Fibroblast of mammary gland (primary cell): ENCODE measurements around the gene SLC7A7.
"Not testable (repeated sequence)": the region's sequence is repeated elsewhere in the genome, so short reads cannot be mapped to it uniquely, and the experiment has no call there.

Source experiments
- DNase-seq: peaks from one replicate; pipeline ENCODE4 v3.0.0-alpha.2; 2010; ENCODE audit warnings: low read depth
- H3K4me3 ChIP-seq: 2 replicates; pipeline ENCODE4 v1.5.1; 2011; ENCODE audit warnings: low read depth, mild to moderate bottlenecking, low read length, moderate library complexity; ENCODE audit not compliant: control insufficient read depth
- TF ChIP-seq, protein P1 (sequence below): conservative IDR thresholded peaks from 2 replicates; pipeline ENCODE4 v1.5.1; 2011; ENCODE audit warnings: low read depth, low read length, inconsistent platforms; ENCODE audit not compliant: control insufficient read depth, insufficient read depth

SLC7A7 gene

DNA sequence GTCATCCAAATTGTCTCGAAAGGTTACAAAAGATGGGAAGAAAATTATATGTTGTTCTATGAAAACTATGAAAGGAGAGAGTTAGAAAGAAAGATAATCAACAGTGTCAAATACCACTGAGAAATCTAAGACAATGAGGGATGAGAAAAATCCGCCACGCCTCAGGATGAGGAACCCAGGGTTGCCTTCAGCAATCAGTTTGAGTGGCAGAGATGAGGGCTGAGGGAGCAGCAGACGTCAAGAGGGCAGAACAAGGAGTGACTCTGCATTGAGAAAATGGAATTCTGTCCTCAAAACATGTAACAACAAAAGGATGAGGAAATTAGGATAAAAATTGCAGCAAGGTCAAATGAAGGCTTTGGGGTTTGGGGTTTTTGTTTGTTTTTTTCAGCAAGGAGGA is 67.0 kb downstream of the SLC7A7 start:
- no peak overlapping the region for H3K4me3 ChIP-seq
- DNase-seq = no peak
- TF ChIP-seq, protein P1, sequence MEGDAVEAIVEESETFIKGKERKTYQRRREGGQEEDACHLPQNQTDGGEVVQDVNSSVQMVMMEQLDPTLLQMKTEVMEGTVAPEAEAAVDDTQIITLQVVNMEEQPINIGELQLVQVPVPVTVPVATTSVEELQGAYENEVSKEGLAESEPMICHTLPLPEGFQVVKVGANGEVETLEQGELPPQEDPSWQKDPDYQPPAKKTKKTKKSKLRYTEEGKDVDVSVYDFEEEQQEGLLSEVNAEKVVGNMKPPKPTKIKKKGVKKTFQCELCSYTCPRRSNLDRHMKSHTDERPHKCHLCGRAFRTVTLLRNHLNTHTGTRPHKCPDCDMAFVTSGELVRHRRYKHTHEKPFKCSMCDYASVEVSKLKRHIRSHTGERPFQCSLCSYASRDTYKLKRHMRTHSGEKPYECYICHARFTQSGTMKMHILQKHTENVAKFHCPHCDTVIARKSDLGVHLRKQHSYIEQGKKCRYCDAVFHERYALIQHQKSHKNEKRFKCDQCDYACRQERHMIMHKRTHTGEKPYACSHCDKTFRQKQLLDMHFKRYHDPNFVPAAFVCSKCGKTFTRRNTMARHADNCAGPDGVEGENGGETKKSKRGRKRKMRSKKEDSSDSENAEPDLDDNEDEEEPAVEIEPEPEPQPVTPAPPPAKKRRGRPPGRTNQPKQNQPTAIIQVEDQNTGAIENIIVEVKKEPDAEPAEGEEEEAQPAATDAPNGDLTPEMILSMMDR = no peak

- no peak overlapping the region for H3K4me3 ChIP-seq
- TF ChIP-seq, protein P1 = no peak
- no peak for DNase-seq
These were observed 67.5 kb downstream of the SLC7A7 start for GRCh38 chr14:22747769-22748168.

DNA sequence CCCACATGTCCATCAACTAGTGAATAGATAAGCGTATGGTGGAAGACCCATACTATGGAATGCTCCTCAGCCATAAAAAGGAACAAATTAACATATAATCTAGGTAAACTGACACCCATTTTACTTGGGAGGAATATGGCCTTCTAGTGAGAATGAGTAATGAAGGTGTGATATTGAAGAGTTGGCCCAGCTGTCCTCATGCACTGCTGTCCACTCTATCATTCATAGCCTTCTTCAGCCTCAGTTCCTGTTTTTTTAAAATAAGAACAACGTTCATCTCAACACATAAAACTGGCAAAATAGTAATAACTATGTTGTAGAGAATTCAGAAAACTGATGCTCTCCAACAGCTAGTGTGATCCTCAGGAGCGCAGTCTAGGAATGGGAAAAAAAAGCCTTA is 75.2 kb downstream of the SLC7A7 start:
- no peak for DNase-seq
- no peak overlapping the region for H3K4me3 ChIP-seq
- TF ChIP-seq, protein P1 = no peak

DNA sequence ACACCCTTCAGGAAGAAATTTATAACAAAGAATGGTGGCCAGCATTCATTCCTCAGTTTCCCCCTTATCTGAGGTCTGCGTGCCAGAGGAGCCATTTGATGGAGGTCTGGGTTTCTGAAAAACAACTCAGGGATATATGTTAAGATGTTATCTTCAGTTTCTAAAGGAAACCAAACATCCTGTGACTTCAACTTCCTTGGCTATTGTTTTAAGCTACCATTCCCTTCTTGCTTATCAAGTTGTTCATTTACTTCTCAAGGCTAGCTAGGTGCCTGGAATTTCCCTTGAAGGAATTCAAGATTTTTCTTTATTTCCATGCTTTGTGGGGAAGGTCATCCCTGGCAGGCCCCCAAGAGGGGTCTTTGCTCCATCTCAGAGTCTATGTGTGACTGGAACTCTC is 75.8 kb downstream of the SLC7A7 start:
- TF ChIP-seq, protein P1 = no peak
- DNase-seq = no peak
- no peak overlapping the region for H3K4me3 ChIP-seq

GRCh38 chr14:22737052-22737451 is 78.2 kb downstream of the SLC7A7 start:
- DNase-seq = no peak

GRCh38 chr14:22736384-22736783 is 78.9 kb downstream of the SLC7A7 start:
- H3K4me3 ChIP-seq = not testable (repeated sequence)

More at GRCh38 chr14:22737052-22737451, 78.2 kb downstream of the SLC7A7 start:
- TF ChIP-seq, protein P1 = no peak
- no peak overlapping the region for H3K4me3 ChIP-seq

DNA sequence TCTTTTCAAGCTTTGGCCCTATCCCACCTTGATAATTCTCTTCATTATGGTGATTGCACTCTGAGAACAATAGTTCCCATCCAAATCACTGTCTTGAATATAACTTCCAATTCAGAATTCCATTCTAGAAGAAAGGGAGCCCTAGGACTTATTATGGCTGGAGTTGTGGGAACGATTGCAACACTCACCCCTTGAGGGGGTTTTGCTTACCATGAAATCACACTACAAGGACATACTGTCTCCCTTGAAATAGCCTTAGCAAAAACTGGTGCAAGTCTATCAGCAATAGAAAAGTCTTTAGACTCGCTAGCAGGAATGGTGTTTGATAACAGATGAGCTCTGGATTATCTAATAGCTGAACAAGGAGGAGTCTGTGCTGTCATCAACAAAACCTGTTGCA is 80.1 kb downstream of the SLC7A7 start:
- TF ChIP-seq, protein P1 = no peak
- DNase-seq = no peak
- H3K4me3 ChIP-seq = no peak overlapping the region

More at GRCh38 chr14:22736384-22736783, 78.9 kb downstream of the SLC7A7 start:
- DNase-seq = not testable (repeated sequence)
